ENCODE results near the gene CDC26. TPM values are rescaled to one million over a fixed set of nuclear protein-coding genes. Genes with fewer than 3 reads are reported as not detected.

The CDC26 gene
- total RNA-seq, 4 donors from 2014 or later = 16.3 to 39.1 (median 26.8) TPM

- Histone ChIP-seq H3K36me3 (peaks cover 5 to 58% (median 13%) of the 10 kb centered on the region in 3 donors), H3K4me3 (no peak overlapping the region), H3K9me3 (no peaks in the 10 kb centered on the region), H3K4me1 (no peaks in the 10 kb centered on the region), H3K27me3 (no peaks in the 10 kb centered on the region), H3K27ac (no peak overlapping the region)
- no peak for TF ChIP-seq CTCF (IDR thresholded peaks at IDR 0.05)
- no peak for TF ChIP-seq POLR2A (IDR thresholded peaks at IDR 0.05)
- no peak for TF ChIP-seq EP300 (IDR thresholded peaks at IDR 0.05)
- DNase-seq (ENCODE audit: low spot score in 2 of 2) = no peak
- 79 to 82% methylated on average over 7 of the region's 7 CpGs for WGBS, 2 donors
These were observed 18.0 kb upstream of the CDC26 start for GRCh38 chr9:113293285-113293878.

GRCh38 chr9:113290052-113290607 lies 14.8 kb upstream of the CDC26 start:
- TF ChIP-seq EP300 (IDR thresholded peaks at IDR 0.05) (no peak), CTCF (IDR thresholded peaks at IDR 0.05) (no peak), POLR2A (IDR thresholded peaks at IDR 0.05) (no peak)
- Histone ChIP-seq H3K27me3 (no peaks in the 10 kb centered on the region), H3K36me3 (peaks cover 5 to 91% (median 24%) of the 10 kb centered on the region in 3 donors), H3K9me3 (no peaks in the 10 kb centered on the region), H3K27ac (no peak overlapping the region), H3K4me1 (no peaks in the 10 kb centered on the region), H3K4me3 (no peak overlapping the region)
- WGBS, 2 donors = 89 to 97% methylated on average over 6 of the region's 6 CpGs
- DNase-seq (ENCODE audit: low spot score in 2 of 2) = no peak

GRCh38 chr9:113289091-113289490 lies 13.7 kb upstream of the CDC26 start:
- no peak overlapping the region for H3K4me3 ChIP-seq
- no peaks in the 10 kb centered on the region for H3K27me3 ChIP-seq
- no peaks in the 10 kb centered on the region for H3K9me3 ChIP-seq
- DNase-seq (ENCODE audit: low spot score in 2 of 2) = no peak
- H3K4me1 ChIP-seq = no peaks in the 10 kb centered on the region
- peaks cover 8 to 99% (median 24%) of the 10 kb centered on the region in 3 donors for H3K36me3 ChIP-seq
- no peak overlapping the region for H3K27ac ChIP-seq
- 95% methylated on average over 2 of the region's 2 CpGs for WGBS, 2 donors
- no peak for TF ChIP-seq EP300 (IDR thresholded peaks at IDR 0.05)

GRCh38 chr9:113281356-113281755 lies 6.0 kb upstream of the CDC26 start:
- peaks cover 10 to 95% (median 12%) of the 10 kb centered on the region in 3 donors for H3K36me3 ChIP-seq
- no peaks in the 10 kb centered on the region for H3K9me3 ChIP-seq
- no peak overlapping the region for H3K27ac ChIP-seq
- DNase-seq (ENCODE audit: low spot score in 2 of 2) = no peak
- H3K4me3 ChIP-seq = no peak overlapping the region
- no peaks in the 10 kb centered on the region for H3K27me3 ChIP-seq
- H3K4me1 ChIP-seq = peaks cover 4 to 27% (median 7%) of the 10 kb centered on the region in 4 donors
- WGBS, 2 donors = 93 to 98% methylated on average over 4 of the region's 4 CpGs
- TF ChIP-seq CTCF (IDR thresholded peaks at IDR 0.05) (no peak), POLR2A (IDR thresholded peaks at IDR 0.05) (no peak), EP300 (IDR thresholded peaks at IDR 0.05) (no peak)

- H3K9me3 ChIP-seq = no peaks in the 10 kb centered on the region
- DNase-seq (ENCODE audit: low spot score in 2 of 2) = no peak
- H3K4me3 ChIP-seq = no peak overlapping the region
- H3K4me1 ChIP-seq = peaks cover 5 to 39% (median 10%) of the 10 kb centered on the region in 4 donors
- 76 to 83% methylated on average over 4 of the region's 4 CpGs for WGBS, 2 donors
- H3K27ac ChIP-seq = no peak overlapping the region
- H3K36me3 ChIP-seq = peaks cover 8 to 70% (median 12%) of the 10 kb centered on the region in 3 donors
- TF ChIP-seq POLR2A (IDR thresholded peaks at IDR 0.05) (no peak), CTCF (IDR thresholded peaks at IDR 0.05) (no peak), EP300 (IDR thresholded peaks at IDR 0.05) (no peak)
- H3K27me3 ChIP-seq = no peaks in the 10 kb centered on the region
These were observed 3.5 kb upstream of the CDC26 start for GRCh38 chr9:113278840-113279239.

Measured in tibial nerve (tissue), 4 donors.